Measurements from ENCODE around the gene CDC37L1.

DNA sequence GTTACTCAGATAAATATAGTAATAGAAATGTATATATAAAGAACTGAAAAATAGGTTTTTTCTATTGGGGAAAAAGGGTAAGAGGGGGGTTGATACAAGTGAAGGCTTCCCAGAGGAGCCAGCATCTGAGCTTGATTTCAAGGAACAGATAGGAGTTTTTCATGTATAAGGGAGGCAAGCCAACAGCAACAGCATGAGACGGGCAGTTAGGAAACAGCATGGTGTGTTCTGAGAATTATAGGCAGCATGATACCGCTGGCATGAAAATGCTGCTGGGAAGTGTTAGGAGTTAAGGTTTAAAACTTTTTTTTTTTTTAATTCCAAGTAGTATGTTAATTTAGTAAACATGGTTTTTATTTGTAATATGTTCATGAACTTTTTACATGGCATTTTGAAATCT is 9.7 kb downstream of the CDC37L1 start:
- no peak for TF ChIP-seq POLR2A (IDR thresholded peaks at IDR 0.05)
- TF ChIP-seq CTCF (IDR thresholded peaks at IDR 0.05 in 8 of 11, conservative IDR thresholded peaks at IDR 0.05 in 3 of 11), result no peak
- TF ChIP-seq POLR2AphosphoS5 (IDR thresholded peaks at IDR 0.05), result no peak

All from spleen (tissue), 7 donors.